Panc1 (cell line): Measurements from ENCODE around the gene TWNK.
A peak's percentile ranks its signal among the peaks of the same experiment; 100 is the strongest.

Experiments used
- POLR2AphosphoS5 ChIP-seq: IDR thresholded peaks from 2 replicates; pipeline ENCODE4 v1.6.1; 2012; ENCODE audit warnings: mild to moderate bottlenecking, low read depth, low read length, moderate library complexity
- TCF7L2 ChIP-seq: IDR thresholded peaks from 2 replicates; pipeline ENCODE4 v1.6.1; 2011; ENCODE audit warnings: mild to moderate bottlenecking, low read depth, low read length, inconsistent platforms
- TF ChIP-seq, protein P1 (sequence below): fragments of 450-650 bp; IDR thresholded peaks from 2 replicates; pipeline ENCODE4 v1.5.1; 2017; ENCODE audit warnings: mild to moderate bottlenecking

DNA sequence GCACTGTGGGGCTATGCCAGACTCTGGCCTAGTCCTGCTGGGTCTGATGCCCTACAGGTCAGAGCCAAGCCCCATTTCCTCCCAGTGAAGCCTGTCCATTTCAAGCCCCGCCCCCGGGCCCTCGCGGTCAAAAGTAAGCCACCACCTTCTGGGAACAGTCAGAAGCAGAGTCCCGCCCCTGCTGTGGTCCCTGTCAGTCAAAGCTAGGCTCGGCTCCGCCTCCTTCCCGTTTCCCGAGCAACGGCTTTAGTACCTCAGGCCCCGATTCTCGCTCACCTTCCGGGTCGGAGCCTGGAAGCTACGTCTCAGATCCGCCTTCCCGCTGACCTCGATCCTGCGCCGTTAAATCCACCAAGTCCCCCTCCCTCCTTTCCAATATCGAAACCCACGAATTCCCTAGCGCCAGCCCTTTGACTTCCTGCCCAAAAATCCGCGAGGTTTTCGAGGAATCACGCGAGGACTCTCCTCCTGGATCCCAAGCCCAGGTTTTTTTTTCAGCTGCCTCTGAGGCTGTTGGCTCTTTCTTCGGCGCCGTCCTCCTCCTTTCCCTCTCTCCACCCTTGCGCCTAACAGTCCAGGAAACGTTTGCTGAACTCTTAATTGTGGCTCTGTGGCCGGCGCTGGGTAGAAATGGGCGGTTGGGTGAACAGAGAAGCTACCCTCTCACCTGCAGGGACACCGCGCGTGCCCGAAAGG, 55.5 kb downstream of the TWNK start:
- TF ChIP-seq, protein P1, sequence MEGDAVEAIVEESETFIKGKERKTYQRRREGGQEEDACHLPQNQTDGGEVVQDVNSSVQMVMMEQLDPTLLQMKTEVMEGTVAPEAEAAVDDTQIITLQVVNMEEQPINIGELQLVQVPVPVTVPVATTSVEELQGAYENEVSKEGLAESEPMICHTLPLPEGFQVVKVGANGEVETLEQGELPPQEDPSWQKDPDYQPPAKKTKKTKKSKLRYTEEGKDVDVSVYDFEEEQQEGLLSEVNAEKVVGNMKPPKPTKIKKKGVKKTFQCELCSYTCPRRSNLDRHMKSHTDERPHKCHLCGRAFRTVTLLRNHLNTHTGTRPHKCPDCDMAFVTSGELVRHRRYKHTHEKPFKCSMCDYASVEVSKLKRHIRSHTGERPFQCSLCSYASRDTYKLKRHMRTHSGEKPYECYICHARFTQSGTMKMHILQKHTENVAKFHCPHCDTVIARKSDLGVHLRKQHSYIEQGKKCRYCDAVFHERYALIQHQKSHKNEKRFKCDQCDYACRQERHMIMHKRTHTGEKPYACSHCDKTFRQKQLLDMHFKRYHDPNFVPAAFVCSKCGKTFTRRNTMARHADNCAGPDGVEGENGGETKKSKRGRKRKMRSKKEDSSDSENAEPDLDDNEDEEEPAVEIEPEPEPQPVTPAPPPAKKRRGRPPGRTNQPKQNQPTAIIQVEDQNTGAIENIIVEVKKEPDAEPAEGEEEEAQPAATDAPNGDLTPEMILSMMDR, result no peak
- TF ChIP-seq POLR2AphosphoS5 (peak; percentile 85), TCF7L2 (no peak)
